T-helper 1 cell treated with Interleukin-12 subunit alpha and Interleukin-12 subunit beta and Interleukin-4 antibody, amounts not matched to agents 30 μg/mL and 1 μg/mL, for 36 hours (primary cell): ENCODE data around the gene SBNO2.

ENCODE experiments used
- H3K27ac Mint-ChIP-seq: one replicate; pipeline ENCODE4 v1.8.0; 2021; ENCODE audit warnings: mild to moderate bottlenecking, mixed read lengths
- H3K27me3 Mint-ChIP-seq: one replicate; pipeline ENCODE4 v1.8.0; 2021; ENCODE audit warnings: low read depth, mixed read lengths
- H3K36me3 Mint-ChIP-seq: one replicate; pipeline ENCODE4 v1.8.0; 2021; ENCODE audit warnings: low read depth, mixed read lengths
- H3K4me1 Mint-ChIP-seq: one replicate; pipeline ENCODE4 v1.8.0; 2021; ENCODE audit warnings: low read depth, mixed read lengths
- H3K4me3 Mint-ChIP-seq: one replicate; pipeline ENCODE4 v1.8.0; 2021; ENCODE audit warnings: mild to moderate bottlenecking, moderate library complexity, mixed read lengths
- H3K9me3 Mint-ChIP-seq: one replicate; pipeline ENCODE4 v1.8.0; 2021; ENCODE audit warnings: mixed read lengths

Gene SBNO2

DNA sequence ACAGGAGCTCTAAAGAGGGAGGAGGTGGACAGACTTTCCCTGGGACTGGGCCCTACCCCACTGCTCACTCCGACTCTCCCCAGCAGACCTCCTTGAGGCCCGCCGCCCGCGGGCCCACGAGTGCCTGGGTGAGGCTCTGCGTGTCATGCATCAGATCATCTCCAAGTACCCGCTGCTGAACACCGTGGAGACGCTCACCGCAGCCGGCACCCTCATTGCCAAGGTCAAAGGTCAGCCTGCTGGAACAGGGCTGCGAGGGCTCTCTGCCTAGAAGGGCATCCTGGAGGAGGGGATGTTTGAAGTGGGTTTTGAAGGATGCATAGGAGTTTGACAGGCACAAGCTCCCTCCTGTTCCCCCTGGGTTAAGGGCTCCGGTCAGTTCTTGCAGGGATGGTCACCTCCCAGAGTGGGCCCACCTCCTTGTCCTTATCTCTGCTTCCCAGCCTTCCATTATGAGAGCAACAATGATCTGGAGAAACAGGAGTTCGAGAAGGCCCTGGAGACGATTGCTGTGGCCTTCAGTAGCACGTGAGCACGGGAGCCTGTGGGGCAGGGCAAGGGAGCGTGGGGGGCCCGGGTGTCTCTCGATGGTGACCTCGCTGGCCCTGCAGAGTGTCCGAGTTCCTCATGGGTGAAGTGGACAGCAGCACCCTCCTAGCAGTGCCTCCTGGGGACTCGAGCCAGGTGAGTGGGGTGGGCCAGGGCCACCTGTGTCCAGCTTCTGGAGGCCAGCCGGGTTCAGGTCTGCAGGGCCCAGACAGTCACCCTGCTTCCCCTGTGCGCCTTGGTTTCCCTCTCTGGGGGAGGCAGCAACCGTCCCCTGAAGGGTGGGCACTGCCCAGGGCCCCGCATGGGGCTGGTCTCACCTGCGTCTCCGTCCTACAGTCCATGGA lies 100.8 kb downstream of the SBNO2 start:
- peaks cover 54% of the 10 kb centered on the region for H3K36me3 Mint-ChIP-seq
- no peaks in the 10 kb centered on the region for H3K27me3 Mint-ChIP-seq
- no peak overlapping the region for H3K27ac Mint-ChIP-seq
- no peaks in the 10 kb centered on the region for H3K9me3 Mint-ChIP-seq
- peak overlapping the region; percentile 48 for H3K4me3 Mint-ChIP-seq
- peaks cover 42% of the 10 kb centered on the region for H3K4me1 Mint-ChIP-seq

DNA sequence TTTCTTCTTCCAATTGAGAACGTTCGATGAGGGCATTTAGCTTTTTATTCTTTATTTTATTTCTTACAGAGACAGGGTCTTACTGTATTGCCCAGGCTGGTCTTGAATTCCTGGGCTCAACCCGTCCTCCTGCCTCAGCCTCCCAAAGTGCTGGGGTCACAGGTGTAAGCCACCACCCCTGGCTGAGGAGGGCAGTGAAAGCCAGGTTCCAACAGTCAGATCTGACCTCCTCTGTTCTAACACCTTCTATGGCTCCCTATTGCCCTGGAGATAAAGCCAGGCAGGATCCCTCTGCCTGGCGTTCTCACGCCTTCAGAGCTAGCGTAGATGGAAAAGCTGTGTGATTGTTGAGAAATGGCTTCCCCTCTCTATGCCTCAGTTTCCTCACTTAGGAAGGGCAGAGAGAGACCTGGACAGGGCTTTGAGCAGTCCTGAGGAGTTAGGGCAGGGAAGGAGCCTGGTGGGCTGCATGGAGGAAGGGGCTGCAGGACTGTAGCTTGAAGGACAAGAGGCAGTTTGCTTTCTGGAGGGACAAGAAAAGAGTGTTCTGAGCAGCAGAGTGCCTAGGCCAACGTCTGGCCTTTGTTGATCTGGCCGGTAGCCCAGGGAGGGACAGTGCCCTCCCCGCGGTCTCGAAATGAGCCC lies 101.6 kb downstream of the SBNO2 start:
- H3K27me3 Mint-ChIP-seq, result no peaks in the 10 kb centered on the region
- peaks cover 50% of the 10 kb centered on the region for H3K36me3 Mint-ChIP-seq
- peak overlapping the region; percentile 72 for H3K4me3 Mint-ChIP-seq

GRCh38 chr19:1070931-1071791 lies 102.9 kb downstream of the SBNO2 start:
- peaks cover 34% of the 10 kb centered on the region for H3K4me1 Mint-ChIP-seq
- H3K9me3 Mint-ChIP-seq, result no peaks in the 10 kb centered on the region
- H3K4me3 Mint-ChIP-seq, result peak overlapping the region; percentile 72
- H3K36me3 Mint-ChIP-seq, result peaks cover 42% of the 10 kb centered on the region
- peak overlapping the region; percentile 91 for H3K27ac Mint-ChIP-seq
- no peaks in the 10 kb centered on the region for H3K27me3 Mint-ChIP-seq

More for the DNA sequence above, 101.6 kb downstream of the SBNO2 start:
- H3K4me1 Mint-ChIP-seq, result peaks cover 39% of the 10 kb centered on the region
- H3K27ac Mint-ChIP-seq, result peak overlapping the region; percentile 91
- H3K9me3 Mint-ChIP-seq, result no peaks in the 10 kb centered on the region

GRCh38 chr19:1070576-1070930 lies 103.5 kb downstream of the SBNO2 start:
- H3K4me3 Mint-ChIP-seq, result peak overlapping the region; percentile 91
- peaks cover 30% of the 10 kb centered on the region for H3K4me1 Mint-ChIP-seq
- no peak overlapping the region for H3K27ac Mint-ChIP-seq
- no peaks in the 10 kb centered on the region for H3K27me3 Mint-ChIP-seq
- no peaks in the 10 kb centered on the region for H3K9me3 Mint-ChIP-seq
- peaks cover 36% of the 10 kb centered on the region for H3K36me3 Mint-ChIP-seq

DNA sequence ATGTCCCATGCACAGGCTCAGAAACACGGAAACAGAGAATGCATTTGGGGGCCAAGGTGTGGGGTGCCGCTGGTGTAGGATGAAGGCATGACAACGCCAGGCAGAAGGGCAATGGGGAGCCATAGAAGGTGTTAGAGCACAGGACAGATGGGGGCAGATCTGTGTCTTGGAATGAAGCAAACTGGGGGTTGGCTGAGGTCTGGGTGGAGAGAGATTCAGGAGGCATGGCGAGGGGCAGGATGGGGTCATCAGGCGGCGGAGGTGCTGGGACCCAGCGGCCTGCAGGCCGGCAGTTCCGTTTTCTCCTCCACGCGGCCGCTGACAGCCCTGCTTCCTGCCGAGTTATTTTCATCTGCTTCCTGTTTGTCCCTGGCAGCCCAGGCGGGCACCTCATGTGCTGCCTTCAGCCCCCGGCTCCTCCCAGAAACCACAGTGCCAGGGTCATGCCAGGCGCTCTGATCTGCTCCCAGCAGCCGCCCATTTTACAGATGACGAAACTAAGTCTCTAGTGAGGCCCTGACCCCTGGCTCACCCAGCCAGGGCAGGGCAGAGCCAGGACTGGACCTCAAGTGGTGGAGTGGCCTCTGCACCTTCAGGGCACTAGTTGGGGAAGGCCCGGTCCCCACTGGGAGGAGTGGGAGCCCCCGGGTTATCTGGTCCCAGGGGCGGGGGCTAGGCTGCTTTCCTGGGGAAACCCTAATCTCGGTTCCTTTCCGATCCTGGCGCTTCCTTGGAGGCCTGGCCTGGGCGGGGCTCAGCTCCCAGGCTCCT lies 104.9 kb downstream of the SBNO2 start:
- peaks cover 34% of the 10 kb centered on the region for H3K4me1 Mint-ChIP-seq
- H3K27ac Mint-ChIP-seq, result peak overlapping the region; percentile 87
- H3K27me3 Mint-ChIP-seq, result no peaks in the 10 kb centered on the region
- peaks cover 34% of the 10 kb centered on the region for H3K36me3 Mint-ChIP-seq
- H3K4me3 Mint-ChIP-seq, result peak overlapping the region; percentile 91
- no peaks in the 10 kb centered on the region for H3K9me3 Mint-ChIP-seq

DNA sequence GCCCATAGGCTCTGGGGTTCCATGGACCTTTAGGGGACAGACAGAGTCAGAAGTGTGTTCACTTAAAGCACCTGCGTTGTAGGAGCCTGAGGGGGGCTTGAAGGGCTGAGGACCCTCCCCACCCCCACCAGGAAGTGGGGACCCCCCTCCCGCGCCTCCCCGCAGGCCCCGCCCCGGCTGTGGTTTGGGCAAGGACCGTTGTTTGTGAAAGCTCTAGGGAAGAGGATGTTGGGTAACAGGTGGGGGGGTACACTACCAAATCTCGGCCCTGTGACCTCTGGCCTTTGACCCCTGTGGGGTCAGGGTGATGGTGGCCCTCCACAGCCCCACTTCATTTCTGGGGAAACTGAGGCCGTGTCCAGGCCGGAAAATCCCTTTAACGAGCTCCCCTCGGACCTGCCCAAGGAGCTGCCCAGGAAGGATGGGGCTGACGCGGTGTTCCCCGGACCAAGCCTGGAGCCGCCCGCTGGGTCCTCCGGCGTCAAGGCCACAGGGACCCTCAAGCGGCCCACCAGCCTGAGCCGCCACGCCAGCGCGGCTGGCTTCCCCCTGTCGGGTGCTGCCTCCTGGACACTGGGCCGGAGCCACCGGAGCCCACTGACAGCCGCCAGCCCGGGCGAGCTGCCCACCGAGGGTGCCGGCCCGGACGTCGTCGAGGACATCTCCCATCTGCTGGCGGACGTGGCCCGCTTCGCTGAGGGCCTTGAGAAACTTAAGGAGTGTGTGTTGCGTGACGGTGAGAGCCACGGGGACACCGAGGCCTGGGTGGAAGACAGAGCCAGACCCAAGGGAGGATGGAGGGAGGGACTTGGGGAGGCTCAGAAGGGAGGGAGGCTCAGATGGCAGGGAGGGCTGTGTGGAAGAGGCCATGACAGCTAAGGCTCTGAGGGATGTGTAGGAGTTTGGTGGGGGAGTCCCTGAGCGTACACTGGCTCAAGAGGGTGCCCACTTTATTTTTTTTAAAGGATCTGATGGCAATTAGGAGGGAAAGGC lies 105.8 kb downstream of the SBNO2 start:
- Mint-ChIP-seq H3K4me1 (peaks cover 33% of the 10 kb centered on the region), H3K36me3 (peaks cover 30% of the 10 kb centered on the region), H3K4me3 (peak overlapping the region; percentile 91), H3K9me3 (no peaks in the 10 kb centered on the region), H3K27ac (peak overlapping the region; percentile 91), H3K27me3 (no peaks in the 10 kb centered on the region)

DNA sequence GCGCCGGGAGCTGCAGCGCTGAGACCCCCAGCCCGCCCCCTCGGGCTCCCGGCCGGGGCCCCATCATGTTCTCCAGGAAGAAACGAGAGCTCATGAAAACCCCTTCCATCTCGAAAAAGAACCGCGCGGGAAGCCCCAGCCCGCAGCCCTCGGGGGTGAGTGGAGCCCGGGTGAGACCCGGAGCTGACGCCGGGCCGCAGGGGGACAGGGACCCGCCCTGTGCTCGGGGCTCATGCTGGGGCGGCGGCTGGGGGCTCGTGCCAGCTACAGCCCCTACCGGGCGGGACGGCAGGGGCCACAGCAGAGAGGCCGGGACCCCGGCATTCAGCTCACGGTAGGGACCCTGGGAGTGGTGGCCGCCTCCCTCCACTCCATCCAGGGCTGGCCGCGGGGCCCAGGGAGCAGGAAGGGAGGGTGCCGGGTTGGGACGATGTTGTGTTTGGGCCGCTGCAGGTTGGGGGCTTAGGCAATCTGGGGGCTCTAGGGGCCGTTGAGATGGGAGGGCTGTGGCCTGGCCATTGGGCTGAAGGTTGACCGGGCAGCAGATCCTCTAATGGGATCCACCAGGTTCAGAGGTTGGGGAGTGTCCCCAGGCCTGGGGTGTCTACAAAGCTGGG lies 106.6 kb downstream of the SBNO2 start:
- H3K27ac Mint-ChIP-seq, result peak overlapping the region; percentile 91
- H3K4me3 Mint-ChIP-seq, result peak overlapping the region; percentile 89
- peaks cover 21% of the 10 kb centered on the region for H3K36me3 Mint-ChIP-seq
- no peaks in the 10 kb centered on the region for H3K27me3 Mint-ChIP-seq
- peaks cover 29% of the 10 kb centered on the region for H3K4me1 Mint-ChIP-seq
- no peaks in the 10 kb centered on the region for H3K9me3 Mint-ChIP-seq

DNA sequence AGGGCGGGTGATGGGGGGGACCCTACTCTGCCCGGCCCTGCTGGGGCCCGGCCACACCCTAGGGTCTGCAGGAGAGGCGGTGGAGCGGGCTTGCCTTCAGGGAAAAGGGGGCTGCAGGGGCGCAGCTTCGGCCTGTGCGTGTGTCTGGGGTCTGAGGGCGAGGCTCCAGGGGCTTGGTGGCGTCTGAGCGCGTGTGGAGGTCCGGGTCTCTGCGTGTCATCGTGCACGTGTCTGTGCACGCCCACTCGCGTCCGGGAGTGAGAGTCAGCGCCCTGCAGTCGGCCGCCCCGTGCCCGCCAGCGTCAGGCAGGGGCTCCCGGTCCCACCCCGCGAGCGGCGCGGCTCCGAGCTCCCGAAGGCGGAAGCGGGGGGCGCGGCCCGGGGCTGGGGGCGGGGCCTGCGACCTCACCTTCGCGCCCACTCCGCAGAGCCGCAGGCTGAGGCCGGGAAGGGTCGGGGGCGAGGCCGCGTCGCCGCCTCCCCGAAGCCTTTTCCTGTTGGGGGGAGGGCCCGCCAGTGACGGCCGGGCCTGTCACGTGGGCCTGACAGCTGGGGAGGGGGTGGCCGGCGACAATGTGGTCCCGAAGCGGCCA lies 107.2 kb downstream of the SBNO2 start, which contains the start of gene ARHGAP45:
Gene ARHGAP45, plus strand, starts transcription at position 420 of the 593 bp plus-strand sequence. CDS start 239 bp downstream, outside the sequence.
- Mint-ChIP-seq H3K36me3 (peaks cover 15% of the 10 kb centered on the region), H3K9me3 (no peaks in the 10 kb centered on the region), H3K27me3 (no peaks in the 10 kb centered on the region), H3K4me3 (peak within 1 kb of the TSS; percentile 89), H3K27ac (peak within 1 kb of the TSS; percentile 91), H3K4me1 (peaks cover 26% of the 10 kb centered on the region)

GRCh38 chr19:1066251-1066747 lies 107.8 kb downstream of the SBNO2 start:
- peaks cover 23% of the 10 kb centered on the region for H3K4me1 Mint-ChIP-seq
- no peaks in the 10 kb centered on the region for H3K27me3 Mint-ChIP-seq
- H3K4me3 Mint-ChIP-seq, result peak overlapping the region; percentile 89
- H3K9me3 Mint-ChIP-seq, result no peaks in the 10 kb centered on the region
- H3K36me3 Mint-ChIP-seq, result peaks cover 12% of the 10 kb centered on the region
- H3K27ac Mint-ChIP-seq, result no peak overlapping the region

DNA sequence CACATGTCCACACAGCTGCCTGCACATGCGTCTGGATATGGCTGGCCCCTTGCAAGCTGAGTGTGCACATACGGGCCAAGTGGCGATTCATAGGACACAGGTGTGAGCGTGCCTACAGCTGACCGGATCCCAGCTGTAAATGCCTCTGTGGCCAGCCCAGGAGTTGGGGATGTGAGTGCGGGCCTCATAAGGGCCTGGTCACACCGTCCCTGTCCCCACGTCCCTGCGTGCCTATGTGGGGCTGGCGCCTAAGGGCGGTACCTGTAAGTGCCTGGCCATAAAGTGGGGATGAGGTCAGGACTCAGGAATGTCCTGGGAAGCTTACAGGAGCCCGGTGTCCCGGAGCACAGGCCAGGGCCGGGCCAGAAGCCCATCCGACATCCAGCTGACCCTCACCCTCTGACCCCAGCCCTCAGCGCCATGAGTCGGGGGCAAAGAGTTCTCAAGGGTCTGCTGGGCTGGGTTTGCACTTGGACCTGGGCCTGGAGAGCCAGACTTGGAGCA lies 108.4 kb downstream of the SBNO2 start:
- H3K4me1 Mint-ChIP-seq, result peaks cover 23% of the 10 kb centered on the region
- H3K36me3 Mint-ChIP-seq, result peaks cover 12% of the 10 kb centered on the region
- H3K4me3 Mint-ChIP-seq, result peak overlapping the region; percentile 57
- H3K27ac Mint-ChIP-seq, result peak overlapping the region; percentile 62
- H3K9me3 Mint-ChIP-seq, result no peaks in the 10 kb centered on the region
- H3K27me3 Mint-ChIP-seq, result no peaks in the 10 kb centered on the region

GRCh38 chr19:1064661-1065605 lies 109.1 kb downstream of the SBNO2 start:
- Mint-ChIP-seq H3K36me3 (peaks cover 12% of the 10 kb centered on the region), H3K27ac (peak overlapping the region; percentile 76), H3K4me3 (peak overlapping the region; percentile 57), H3K9me3 (no peaks in the 10 kb centered on the region), H3K4me1 (peaks cover 23% of the 10 kb centered on the region), H3K27me3 (no peaks in the 10 kb centered on the region)
